ENCODE data around the gene CDH15. TPM values are rescaled to one million over a fixed set of nuclear protein-coding genes. Genes with fewer than 3 reads are reported as not detected.
"Not testable (repeated sequence)": the region's sequence is repeated elsewhere in the genome, so short reads cannot be mapped to it uniquely, and the experiment has no call there.

Gene CDH15
- polyA plus RNA-seq, 3 donors from 2014 or later: not detected

GRCh38 chr16:89186593-89187031 is 15.1 kb downstream of the CDH15 start:
- DNase-seq, H3K36me3 Mint-ChIP-seq, H3K9me3 Mint-ChIP-seq, H3K4me1 Mint-ChIP-seq, H3K27ac Mint-ChIP-seq, H3K4me3 Mint-ChIP-seq: not testable (repeated sequence)
- peaks cover 19 to 28% (median 26%) of the 10 kb centered on the region in 3 donors for H3K27me3 Mint-ChIP-seq (ENCODE audit: low read depth in 3 of 3)

DNA sequence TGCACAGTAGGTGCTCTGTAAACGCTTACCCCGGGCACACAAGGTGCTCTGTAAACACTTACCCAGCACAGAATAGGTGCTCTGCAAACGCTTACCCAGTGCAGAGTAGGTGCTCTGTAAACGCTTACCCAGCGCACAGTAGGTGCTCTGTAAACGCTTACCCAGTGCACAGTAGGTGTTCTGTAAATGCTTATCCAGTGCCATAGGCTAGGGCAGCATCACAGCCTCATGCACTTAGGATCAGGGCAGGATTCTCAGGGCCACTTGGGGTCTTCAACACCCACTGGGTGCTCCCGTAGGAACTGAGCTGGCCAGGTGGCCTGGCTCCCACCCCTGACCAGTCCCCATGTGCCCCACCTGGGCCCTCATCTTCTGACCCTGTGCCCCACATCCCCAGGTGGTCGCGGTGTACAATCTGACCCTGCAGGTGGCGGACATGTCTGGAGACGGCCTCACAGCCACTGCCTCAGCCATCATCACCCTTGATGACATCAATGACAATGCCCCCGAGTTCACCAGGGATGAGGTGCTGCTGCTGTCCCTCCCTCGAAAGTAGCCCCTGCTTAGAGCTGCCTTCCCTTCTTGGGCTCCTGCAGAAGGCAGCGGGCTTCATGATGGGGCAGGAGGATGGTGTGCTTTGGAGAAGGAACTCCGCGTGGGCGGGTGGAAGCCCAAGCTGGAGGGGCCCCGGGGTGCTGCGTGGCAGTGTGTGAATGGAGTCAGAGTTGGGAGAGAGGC is 15.7 kb downstream of the CDH15 start:
- Mint-ChIP-seq H3K27ac (peak overlapping the region; percentile 29 to 92 (median 56)), H3K27me3 (ENCODE audit: low read depth in 3 of 3) (peaks cover 19 to 28% (median 26%) of the 10 kb centered on the region in 3 donors), H3K9me3 (no peaks in the 10 kb centered on the region), H3K4me3 (peak overlapping the region in 2 of 5 donors; percentile 25 to 40), H3K4me1 (peaks cover 0 to 3% of the 10 kb centered on the region in 2 donors), H3K36me3 (no peaks in the 10 kb centered on the region)
- peak; percentile 53 to 61 (median 57) for DNase-seq

DNA sequence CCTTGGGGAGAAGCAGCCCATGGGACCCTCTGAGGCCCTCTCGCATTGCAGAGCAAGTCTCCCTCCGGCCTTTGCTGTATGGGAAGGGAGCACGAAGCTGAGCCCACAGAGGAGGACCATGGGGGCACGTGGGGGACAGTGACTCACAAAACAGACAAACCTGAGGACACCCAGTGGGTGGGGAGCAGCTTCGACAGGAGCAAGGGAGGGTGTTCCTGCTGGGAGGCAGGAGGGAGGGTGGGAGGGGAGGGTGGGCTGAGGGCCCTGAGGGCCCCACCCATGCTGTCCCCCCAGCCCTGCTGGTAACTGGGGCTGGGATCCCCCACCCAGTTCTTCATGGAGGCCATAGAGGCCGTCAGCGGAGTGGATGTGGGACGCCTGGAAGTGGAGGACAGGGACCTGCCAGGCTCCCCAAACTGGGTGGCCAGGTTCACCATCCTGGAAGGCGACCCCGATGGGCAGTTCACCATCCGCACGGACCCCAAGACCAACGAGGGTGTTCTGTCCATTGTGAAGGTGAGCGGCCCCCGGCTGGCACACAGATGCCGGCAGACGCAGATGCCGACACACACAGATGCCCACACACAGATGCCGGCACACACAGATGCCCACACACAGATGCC is 16.3 kb downstream of the CDH15 start:
- no peak for DNase-seq
- Mint-ChIP-seq H3K4me1 (peaks cover 0 to 3% of the 10 kb centered on the region in 2 donors), H3K4me3 (no peak overlapping the region), H3K36me3 (no peaks in the 10 kb centered on the region), H3K27me3 (ENCODE audit: low read depth in 3 of 3) (peaks cover 19 to 28% (median 26%) of the 10 kb centered on the region in 3 donors), H3K9me3 (no peaks in the 10 kb centered on the region), H3K27ac (peak overlapping the region in 4 of 6 donors; percentile 29 to 92 (median 72))

DNA sequence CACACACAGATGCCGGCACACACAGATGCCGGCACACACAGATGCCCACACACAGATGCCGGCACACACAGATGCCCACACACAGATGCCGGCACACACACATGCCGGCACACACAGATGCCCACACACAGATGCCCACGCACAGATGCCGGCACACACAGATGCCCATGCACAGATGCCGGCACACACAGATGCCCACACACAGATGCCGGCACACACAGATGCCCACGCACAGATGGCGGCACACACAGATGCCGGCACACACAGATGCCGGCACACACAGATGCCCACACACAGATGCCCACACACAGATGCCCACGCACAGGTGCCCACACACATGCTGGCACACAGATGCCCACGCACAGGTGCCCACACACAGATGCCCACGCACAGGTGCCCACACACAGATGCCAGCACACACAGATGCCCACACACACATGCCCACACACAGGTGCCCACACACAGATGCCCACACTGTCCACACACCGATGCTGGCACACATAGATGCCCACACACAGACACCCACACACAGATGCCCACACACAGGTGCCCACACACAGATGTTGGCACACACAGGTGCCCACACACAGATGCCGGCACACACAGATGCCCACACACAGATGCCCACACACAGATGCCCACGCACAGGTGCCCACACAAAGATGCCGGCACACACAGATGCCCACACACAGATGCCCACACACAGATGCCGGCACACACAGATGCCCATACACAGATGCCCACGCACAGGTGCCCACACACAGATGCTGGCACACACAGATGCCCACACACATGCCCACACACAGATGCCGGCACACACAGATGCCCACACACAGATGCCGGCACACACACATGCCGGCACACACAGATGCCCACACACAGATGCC is 17.2 kb downstream of the CDH15 start:
- not testable (repeated sequence) for H3K4me1 Mint-ChIP-seq, H3K36me3 Mint-ChIP-seq, H3K9me3 Mint-ChIP-seq, DNase-seq, H3K4me3 Mint-ChIP-seq
- Mint-ChIP-seq H3K27me3 (ENCODE audit: low read depth in 3 of 3) (peaks cover 19 to 28% (median 26%) of the 10 kb centered on the region in 3 donors), H3K27ac (peak overlapping the region in 1 of 6 donors; percentile 60)

GRCh38 chr16:89189358-89190025 is 17.9 kb downstream of the CDH15 start:
- Mint-ChIP-seq H3K27me3 (ENCODE audit: low read depth in 3 of 3) (peaks cover 21 to 23% (median 21%) of the 10 kb centered on the region in 3 donors), H3K9me3 (no peaks in the 10 kb centered on the region), H3K36me3 (no peaks in the 10 kb centered on the region), H3K4me3 (no peak overlapping the region), H3K4me1 (peaks cover 0 to 3% of the 10 kb centered on the region in 2 donors), H3K27ac (peak overlapping the region in 4 of 6 donors; percentile 33 to 62 (median 54))
- DNase-seq: no peak

- Mint-ChIP-seq H3K27me3 (ENCODE audit: low read depth in 3 of 3) (peaks cover 14 to 17% (median 17%) of the 10 kb centered on the region in 3 donors), H3K36me3 (no peaks in the 10 kb centered on the region), H3K4me3 (peak overlapping the region in 2 of 5 donors; percentile 27 to 55), H3K9me3 (no peaks in the 10 kb centered on the region), H3K27ac (no peak overlapping the region), H3K4me1 (peaks cover 0 to 4% of the 10 kb centered on the region in 2 donors)
- DNase-seq: no peak
These were observed 18.8 kb downstream of the CDH15 start for GRCh38 chr16:89190150-89190958.

GRCh38 chr16:89191033-89191900 is 19.7 kb downstream of the CDH15 start:
- Mint-ChIP-seq H3K27ac (peak overlapping the region in 2 of 6 donors; percentile 24 to 25), H3K36me3 (no peaks in the 10 kb centered on the region), H3K4me3 (peak overlapping the region in 4 of 5 donors; percentile 27 to 62 (median 54)), H3K9me3 (no peaks in the 10 kb centered on the region), H3K4me1 (peaks cover 0 to 4% of the 10 kb centered on the region in 2 donors), H3K27me3 (ENCODE audit: low read depth in 3 of 3) (peaks cover 8 to 12% (median 12%) of the 10 kb centered on the region in 3 donors)
- no peak for DNase-seq

- no peaks in the 10 kb centered on the region for H3K9me3 Mint-ChIP-seq
- no peaks in the 10 kb centered on the region for H3K36me3 Mint-ChIP-seq
- H3K4me3 Mint-ChIP-seq: no peak overlapping the region
- no peak for DNase-seq
- H3K27me3 Mint-ChIP-seq (ENCODE audit: low read depth in 3 of 3): peaks cover 8 to 14% (median 12%) of the 10 kb centered on the region in 3 donors
- H3K27ac Mint-ChIP-seq: no peak overlapping the region
- H3K4me1 Mint-ChIP-seq: peaks cover 0 to 4% of the 10 kb centered on the region in 2 donors
These were observed 20.3 kb downstream of the CDH15 start for GRCh38 chr16:89191901-89192185.

- H3K4me1 Mint-ChIP-seq; H3K9me3 Mint-ChIP-seq; H3K27me3 Mint-ChIP-seq (ENCODE audit: low read depth in 3 of 3); H3K4me3 Mint-ChIP-seq; H3K36me3 Mint-ChIP-seq; H3K27ac Mint-ChIP-seq: not testable (repeated sequence)
- peak; percentile 76 to 84 (median 81) for DNase-seq
These were observed 20.8 kb downstream of the CDH15 start for GRCh38 chr16:89192186-89192955.

- Mint-ChIP-seq H3K27me3 (ENCODE audit: low read depth in 3 of 3) (peaks cover 3 to 9% (median 5%) of the 10 kb centered on the region in 3 donors), H3K4me1 (peaks cover 0 to 4% of the 10 kb centered on the region in 2 donors), H3K27ac (no peak overlapping the region), H3K9me3 (no peaks in the 10 kb centered on the region), H3K36me3 (no peaks in the 10 kb centered on the region), H3K4me3 (peak overlapping the region in 1 of 5 donors; percentile 46)
- DNase-seq: peak in 1 of 3 donors; percentile 50
These were observed 21.5 kb downstream of the CDH15 start for GRCh38 chr16:89192956-89193575.

DNA sequence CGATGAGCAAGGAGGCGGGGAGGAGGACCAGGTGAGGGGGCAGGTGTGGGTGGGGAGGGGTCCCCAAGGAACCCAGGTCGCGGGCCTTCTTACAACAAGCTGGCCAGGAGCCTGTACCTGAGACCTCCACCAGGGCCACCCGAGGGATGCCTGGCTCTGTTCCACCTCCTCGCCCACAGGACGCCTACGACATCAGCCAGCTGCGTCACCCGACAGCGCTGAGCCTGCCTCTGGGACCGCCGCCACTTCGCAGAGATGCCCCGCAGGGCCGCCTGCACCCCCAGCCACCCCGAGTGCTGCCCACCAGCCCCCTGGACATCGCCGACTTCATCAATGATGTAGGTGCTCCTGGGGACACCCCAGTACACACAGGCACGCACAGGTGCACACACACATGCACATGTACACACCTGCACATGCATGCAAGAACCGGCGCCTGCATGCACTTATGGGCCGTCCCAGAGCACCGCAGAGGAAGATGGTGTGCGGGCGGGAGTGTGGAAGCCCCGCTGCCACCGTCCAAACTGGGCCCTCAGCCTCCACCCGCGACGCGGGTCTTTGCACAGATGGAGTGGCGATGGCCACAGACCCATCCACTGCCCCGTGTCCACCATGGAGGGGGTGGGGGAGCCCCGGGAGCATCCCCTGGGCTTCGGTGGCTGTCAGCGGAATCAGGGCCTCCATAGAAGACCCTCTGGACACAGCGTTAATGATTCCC is 22.2 kb downstream of the CDH15 start:
- no peak for DNase-seq
- H3K36me3 Mint-ChIP-seq: no peaks in the 10 kb centered on the region
- H3K4me1 Mint-ChIP-seq: peaks cover 0 to 4% of the 10 kb centered on the region in 2 donors
- peaks cover under 1 to 10% (median 5%) of the 10 kb centered on the region in 3 donors for H3K27me3 Mint-ChIP-seq (ENCODE audit: low read depth in 3 of 3)
- H3K4me3 Mint-ChIP-seq: no peak overlapping the region
- H3K27ac Mint-ChIP-seq: no peak overlapping the region
- no peaks in the 10 kb centered on the region for H3K9me3 Mint-ChIP-seq

All from immature natural killer cell (primary cell).